MM.1S (cell line): ENCODE measurements around the gene CBL.

Experiments
- DNase-seq: peaks from one replicate; pipeline ENCODE4 v3.0.0-alpha.2; 2015
- H2AFZ ChIP-seq: fragments of 300-600 bp; sonication (generic); 2 replicates; pipeline ENCODE4 v1.6.0; 2016; ENCODE audit warnings: antibody characterized with exemption, low read length
- H3F3A ChIP-seq: fragments of 300-600 bp; sonication (generic); 2 replicates; pipeline ENCODE4 v1.6.1; 2016; ENCODE audit warnings: mild to moderate bottlenecking, antibody characterized with exemption, low read length, moderate library complexity, mixed read lengths; ENCODE audit not compliant: insufficient read depth
- H3K27ac ChIP-seq: fragments of 300-600 bp; sonication (generic); 2 replicates; pipeline ENCODE4 v1.5.1; 2016; ENCODE audit warnings: mild to moderate bottlenecking, low read length
- H3K27me3 ChIP-seq: fragments of 300-600 bp; sonication (generic); replicated peaks from 2 replicates; pipeline ENCODE4 v1.6.0; 2016; ENCODE audit warnings: low read length; ENCODE audit not compliant: insufficient read depth
- H3K36me3 ChIP-seq: fragments of 300-600 bp; sonication (generic); replicated peaks from 2 replicates; pipeline ENCODE4 v1.6.1; 2016; ENCODE audit warnings: mild to moderate bottlenecking, low read length, mixed read lengths; ENCODE audit not compliant: insufficient read depth
- H3K4me1 ChIP-seq: fragments of 300-600 bp; sonication (generic); 2 replicates; pipeline ENCODE4 v1.6.1; 2016; ENCODE audit warnings: low read length, mixed read lengths
- H3K4me2 ChIP-seq: fragments of 300-600 bp; sonication (generic); 2 replicates; pipeline ENCODE4 v1.6.0; 2016; ENCODE audit warnings: low read depth, low read length
- H3K4me3 ChIP-seq: fragments of 300-600 bp; sonication (generic); 2 replicates; pipeline ENCODE4 v1.5.1; 2016; ENCODE audit warnings: low read length, mixed read lengths
- H3K79me2 ChIP-seq: fragments of 300-600 bp; sonication (generic); 2 replicates; pipeline ENCODE4 v1.6.1; 2016; ENCODE audit warnings: mixed run types, low read length, mixed read lengths
- H3K9ac ChIP-seq: fragments of 300-600 bp; sonication (generic); 2 replicates; pipeline ENCODE4 v1.6.1; 2016; ENCODE audit warnings: low read length, mixed read lengths
- H3K9me2 ChIP-seq: fragments of 300-600 bp; sonication (generic); replicated peaks from 2 replicates; pipeline ENCODE4 v1.6.1; 2016; ENCODE audit warnings: mild to moderate bottlenecking, low read length, mixed read lengths; ENCODE audit not compliant: insufficient read depth
- H3K9me3 ChIP-seq: fragments of 300-600 bp; sonication (generic); replicated peaks from 2 replicates; pipeline ENCODE4 v1.6.1; 2016; ENCODE audit warnings: mild to moderate bottlenecking, low read length, mixed read lengths; ENCODE audit not compliant: insufficient read depth
- H4K20me1 ChIP-seq: fragments of 300-600 bp; sonication (generic); 2 replicates; pipeline ENCODE4 v1.6.1; 2016; ENCODE audit warnings: mild to moderate bottlenecking, low read length, moderate library complexity, mixed read lengths; ENCODE audit not compliant: insufficient read depth
- CTCF ChIP-seq: fragments of 300-600 bp; sonication (generic); IDR thresholded peaks from 2 replicates; pipeline ENCODE4 v1.5.1; 2016; ENCODE audit warnings: antibody characterized with exemption, low read length, mixed read lengths
- EZH2 ChIP-seq: fragments of 300-600 bp; sonication (generic); optimal IDR thresholded peaks from 2 replicates; pipeline ENCODE3; 2017; ENCODE audit warnings: low read depth, mild to moderate bottlenecking, antibody characterized with exemption, low read length, mixed read lengths
- EZH2phosphoT487 ChIP-seq: fragments of 300-600 bp; sonication (generic); IDR thresholded peaks from 2 replicates; pipeline ENCODE4 v1.6.1; 2018; ENCODE audit warnings: antibody characterized with exemption, low read length

CBL gene

GRCh38 chr11:119314726-119315125 lies 108.6 kb downstream of the CBL start:
- Histone ChIP-seq H3K9me2 (no peaks in the 10 kb centered on the region), H3K9ac (peak overlapping the region; percentile 48; the same call in 1 of the 2 replicates), H4K20me1 (no peaks in the 10 kb centered on the region), H3K9me3 (no peaks in the 10 kb centered on the region), H3K4me3 (peak overlapping the region; percentile 68), H2AFZ (peak overlapping the region; percentile 93), H3F3A (no peaks in the 10 kb centered on the region), H3K27me3 (peaks cover 37% of the 10 kb centered on the region), H3K27ac (no peak overlapping the region), H3K36me3 (no peaks in the 10 kb centered on the region), H3K79me2 (no peaks in the 10 kb centered on the region), H3K4me1 (peaks cover 14% of the 10 kb centered on the region), H3K4me2 (peak overlapping the region; percentile 98)
- DNase-seq, result no peak
- TF ChIP-seq EZH2 (no peak), CTCF (no peak), EZH2phosphoT487 (no peak)

GRCh38 chr11:119315131-119316015 lies 109.2 kb downstream of the CBL start:
- Histone ChIP-seq H4K20me1 (no peaks in the 10 kb centered on the region), H3K9ac (peak overlapping the region; percentile 48; the same call in 1 of the 2 replicates), H3K9me2 (no peaks in the 10 kb centered on the region), H3K9me3 (no peaks in the 10 kb centered on the region), H3K4me3 (peak overlapping the region; percentile 68), H3K4me1 (peaks cover 14% of the 10 kb centered on the region), H2AFZ (peak overlapping the region; percentile 93), H3K36me3 (no peaks in the 10 kb centered on the region), H3K27me3 (peaks cover 37% of the 10 kb centered on the region), H3F3A (no peaks in the 10 kb centered on the region), H3K4me2 (peak overlapping the region; percentile 98), H3K79me2 (no peaks in the 10 kb centered on the region), H3K27ac (peak overlapping the region; percentile 9; the same call in 1 of the 2 replicates)
- peak; percentile 87 for DNase-seq
- no peak for TF ChIP-seq EZH2
- no peak for TF ChIP-seq EZH2phosphoT487
- TF ChIP-seq CTCF, result peak; percentile 43

GRCh38 chr11:119316016-119316728 lies 110.0 kb downstream of the CBL start:
- DNase-seq, result no peak
- peaks cover 14% of the 10 kb centered on the region for H3K4me1 ChIP-seq
- H3K9ac ChIP-seq, result peak overlapping the region; percentile 48; the same call in 1 of the 2 replicates
- H3K9me3 ChIP-seq, result no peaks in the 10 kb centered on the region
- peak overlapping the region; percentile 68 for H3K4me3 ChIP-seq
- H2AFZ ChIP-seq, result peak overlapping the region; percentile 93
- H3K9me2 ChIP-seq, result no peaks in the 10 kb centered on the region
- peaks cover 37% of the 10 kb centered on the region for H3K27me3 ChIP-seq
- H3F3A ChIP-seq, result peaks cover 2% of the 10 kb centered on the region; the same call in 1 of the 2 replicates
- no peaks in the 10 kb centered on the region for H4K20me1 ChIP-seq
- no peak overlapping the region for H3K27ac ChIP-seq
- no peaks in the 10 kb centered on the region for H3K79me2 ChIP-seq
- TF ChIP-seq CTCF (no peak), EZH2phosphoT487 (peak; percentile 72; the same call in 1 of the 2 replicates)
- no peaks in the 10 kb centered on the region for H3K36me3 ChIP-seq
- H3K4me2 ChIP-seq, result peak overlapping the region; percentile 98
